IgD-negative memory B cell (primary cell): ENCODE measurements around the gene C14orf180. TPM values are rescaled to one million over a fixed set of nuclear protein-coding genes. Genes with fewer than 3 reads are reported as not detected.
"Not testable (repeated sequence)": the region's sequence is repeated elsewhere in the genome, so short reads cannot be mapped to it uniquely, and the experiment has no call there.

Experiments used
- H3K27ac Mint-ChIP-seq, 3 donors: one replicate each; pipeline ENCODE4 v1.8.0; 2020 to 2022; ENCODE audit warnings: mild to moderate bottlenecking in 3 of 3, mixed read lengths in 3 of 3, moderate library complexity in 1 of 3
- H3K27me3 Mint-ChIP-seq: one replicate; pipeline ENCODE4 v1.8.0; 2021; ENCODE audit warnings: mixed read lengths
- H3K36me3 Mint-ChIP-seq: one replicate; pipeline ENCODE4 v1.8.0; 2020; ENCODE audit warnings: mild to moderate bottlenecking, mixed read lengths
- H3K4me1 Mint-ChIP-seq, 3 donors: one replicate each; pipeline ENCODE4 v1.8.0; 2020 to 2022; ENCODE audit warnings: mixed read lengths in 3 of 3, mild to moderate bottlenecking in 1 of 3
- H3K4me3 Mint-ChIP-seq, 4 donors: one replicate each; pipeline ENCODE4 v1.8.0; 2020 to 2022; ENCODE audit warnings: mild to moderate bottlenecking in 4 of 4, mixed read lengths in 4 of 4, moderate library complexity in 3 of 4
- H3K9me3 Mint-ChIP-seq, 3 donors: one replicate each; pipeline ENCODE4 v1.8.0; 2020 to 2021; ENCODE audit warnings: mixed read lengths in 3 of 3, mild to moderate bottlenecking in 1 of 3
- polyA plus RNA-seq: library from polyadenylated mRNA; unstranded; fragments of 300-500 nt; fragmentation: Illumina TruSeq; gene quantifications from one replicate; pipeline ENCODE4 v1.2.3, GENCODE V29; 2021

The C14orf180 gene
- polyA plus RNA-seq, 1 donor from 2014 or later = not detected

- Mint-ChIP-seq H3K9me3 (no peaks in the 10 kb centered on the region), H3K4me1 (peaks cover 0 to 2% (median 0%) of the 10 kb centered on the region in 3 donors)
These were observed 2.6 kb upstream of the C14orf180 start for GRCh38 chr14:104576970-104577332.

DNA sequence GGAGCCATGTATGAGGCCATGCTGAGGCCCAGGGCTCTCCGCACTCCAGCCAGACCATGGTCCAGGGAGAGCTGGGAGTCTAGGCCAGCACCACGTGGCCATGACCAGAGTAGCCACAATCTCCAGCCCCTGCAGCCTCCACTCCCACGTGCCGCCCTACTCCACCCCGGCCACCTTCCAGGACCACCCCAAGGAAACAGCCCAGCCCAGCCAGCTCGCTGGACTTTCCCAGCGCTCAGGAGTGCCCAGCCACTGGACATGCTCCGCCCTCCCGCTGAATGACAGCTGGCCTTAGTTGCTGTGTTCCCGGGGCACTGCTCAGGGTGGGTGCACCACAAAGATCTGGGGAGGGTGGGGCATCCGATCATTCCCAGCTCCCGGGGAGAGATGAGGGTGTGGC lies 2.1 kb upstream of the C14orf180 start:
- Mint-ChIP-seq H3K4me1 (peaks cover 0 to 2% (median 0%) of the 10 kb centered on the region in 3 donors), H3K9me3 (no peaks in the 10 kb centered on the region), H3K36me3 (no peaks in the 10 kb centered on the region), H3K27ac (no peak overlapping the region), H3K4me3 (no peak overlapping the region), H3K27me3 (peaks cover 2% of the 10 kb centered on the region)

More at GRCh38 chr14:104576970-104577332, 2.6 kb upstream of the C14orf180 start:
- Mint-ChIP-seq H3K4me3 (no peak overlapping the region), H3K27me3 (peaks cover 2% of the 10 kb centered on the region), H3K36me3 (no peaks in the 10 kb centered on the region), H3K27ac (no peak overlapping the region)

GRCh38 chr14:104577847-104578301 lies 1.7 kb upstream of the C14orf180 start:
- no peak overlapping the region for H3K4me3 Mint-ChIP-seq
- no peaks in the 10 kb centered on the region for H3K36me3 Mint-ChIP-seq
- H3K27ac Mint-ChIP-seq = no peak overlapping the region
- peaks cover 4% of the 10 kb centered on the region for H3K27me3 Mint-ChIP-seq
- no peaks in the 10 kb centered on the region for H3K4me1 Mint-ChIP-seq
- H3K9me3 Mint-ChIP-seq = no peaks in the 10 kb centered on the region

GRCh38 chr14:104578321-104578720 lies 1.2 kb upstream of the C14orf180 start:
- H3K9me3 Mint-ChIP-seq = no peaks in the 10 kb centered on the region
- no peak overlapping the region for H3K27ac Mint-ChIP-seq
- H3K4me3 Mint-ChIP-seq = no peak overlapping the region
- no peaks in the 10 kb centered on the region for H3K4me1 Mint-ChIP-seq
- H3K27me3 Mint-ChIP-seq = peaks cover 4% of the 10 kb centered on the region
- H3K36me3 Mint-ChIP-seq = no peaks in the 10 kb centered on the region

DNA sequence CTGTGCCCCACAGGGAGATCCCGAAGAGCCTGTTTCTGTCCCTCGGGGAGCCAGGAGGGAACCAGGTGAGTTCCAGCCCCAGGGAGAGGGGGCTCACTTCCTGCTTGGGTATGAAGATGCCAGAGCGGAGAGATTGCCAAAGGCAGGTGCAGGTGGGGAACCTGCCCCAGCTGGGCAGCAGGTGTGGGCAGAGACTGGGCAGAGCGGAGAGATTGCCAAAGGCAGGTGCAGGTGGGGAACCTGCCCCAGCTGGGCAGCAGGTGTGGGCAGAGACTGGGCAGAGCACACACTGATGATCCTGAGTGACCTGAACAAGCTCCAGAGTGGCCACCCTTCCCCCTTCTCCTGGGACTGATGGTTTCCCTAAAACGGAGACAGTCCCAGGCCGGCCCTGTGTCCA lies 375 bp downstream of the C14orf180 start:
- not testable (repeated sequence) for H3K4me3 Mint-ChIP-seq, H3K27ac Mint-ChIP-seq, H3K27me3 Mint-ChIP-seq, H3K9me3 Mint-ChIP-seq, H3K36me3 Mint-ChIP-seq, H3K4me1 Mint-ChIP-seq

DNA sequence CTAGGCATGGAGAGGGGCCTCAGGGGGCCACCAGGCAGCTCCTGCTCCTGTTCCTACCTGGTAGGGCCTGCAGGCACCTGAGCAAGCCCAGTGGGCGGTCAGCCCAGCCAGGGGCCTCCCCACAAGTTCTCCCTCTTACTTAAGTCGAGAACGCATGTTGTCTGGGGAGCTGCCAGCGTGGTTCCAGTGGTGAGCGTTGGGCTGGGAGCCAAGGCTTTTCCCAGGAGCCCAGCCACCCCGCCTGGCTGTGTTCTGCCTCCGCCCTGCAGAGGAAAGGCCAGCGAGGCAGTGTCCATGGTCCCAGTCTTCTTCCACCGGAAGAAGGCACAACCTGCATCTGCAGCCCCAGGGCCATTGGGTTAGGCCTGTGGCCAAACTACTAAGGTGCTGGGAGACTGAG lies 1.4 kb downstream of the C14orf180 start:
- peaks cover 2% of the 10 kb centered on the region for H3K36me3 Mint-ChIP-seq
- H3K4me3 Mint-ChIP-seq = no peak overlapping the region
- H3K27ac Mint-ChIP-seq = no peak overlapping the region
- H3K27me3 Mint-ChIP-seq = peaks cover 4% of the 10 kb centered on the region
- H3K9me3 Mint-ChIP-seq = peaks cover 0 to 3% (median 0%) of the 10 kb centered on the region in 3 donors
- H3K4me1 Mint-ChIP-seq = peaks cover 0 to 2% (median 2%) of the 10 kb centered on the region in 3 donors

DNA sequence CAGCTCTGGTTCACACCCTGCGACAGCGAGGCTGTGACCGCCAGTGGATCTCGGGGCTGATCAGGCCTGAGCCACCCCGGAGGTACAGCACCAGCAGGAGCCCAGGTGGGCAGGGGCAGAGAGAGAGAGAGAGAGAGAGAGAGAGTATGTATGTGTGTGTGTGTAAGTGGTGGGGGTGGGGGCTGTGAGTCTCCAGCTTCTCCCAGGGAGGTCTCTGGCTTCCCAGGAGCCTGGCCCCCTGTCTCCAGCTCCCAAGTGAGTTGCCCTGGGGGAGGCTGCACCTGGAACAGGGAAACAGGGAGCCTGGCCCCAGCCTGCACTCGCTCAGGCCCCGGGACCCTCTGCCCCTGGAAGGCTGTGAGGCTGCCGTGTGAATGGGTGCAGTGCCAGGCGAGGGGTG lies 2.0 kb downstream of the C14orf180 start:
- peaks cover 0 to 3% (median 0%) of the 10 kb centered on the region in 3 donors for H3K9me3 Mint-ChIP-seq
- peaks cover 0 to 2% (median 2%) of the 10 kb centered on the region in 3 donors for H3K4me1 Mint-ChIP-seq
- H3K4me3 Mint-ChIP-seq = no peak overlapping the region
- H3K27ac Mint-ChIP-seq = no peak overlapping the region
- peaks cover 2% of the 10 kb centered on the region for H3K36me3 Mint-ChIP-seq
- peaks cover 4% of the 10 kb centered on the region for H3K27me3 Mint-ChIP-seq

- H3K36me3 Mint-ChIP-seq = peaks cover 2% of the 10 kb centered on the region
- H3K4me1 Mint-ChIP-seq = peaks cover 0 to 2% (median 2%) of the 10 kb centered on the region in 3 donors
- H3K27me3 Mint-ChIP-seq = peaks cover 4% of the 10 kb centered on the region
- no peak overlapping the region for H3K4me3 Mint-ChIP-seq
- no peak overlapping the region for H3K27ac Mint-ChIP-seq
- H3K9me3 Mint-ChIP-seq = peaks cover 0 to 3% (median 0%) of the 10 kb centered on the region in 3 donors
These were observed 2.4 kb downstream of the C14orf180 start for GRCh38 chr14:104582005-104582404.

DNA sequence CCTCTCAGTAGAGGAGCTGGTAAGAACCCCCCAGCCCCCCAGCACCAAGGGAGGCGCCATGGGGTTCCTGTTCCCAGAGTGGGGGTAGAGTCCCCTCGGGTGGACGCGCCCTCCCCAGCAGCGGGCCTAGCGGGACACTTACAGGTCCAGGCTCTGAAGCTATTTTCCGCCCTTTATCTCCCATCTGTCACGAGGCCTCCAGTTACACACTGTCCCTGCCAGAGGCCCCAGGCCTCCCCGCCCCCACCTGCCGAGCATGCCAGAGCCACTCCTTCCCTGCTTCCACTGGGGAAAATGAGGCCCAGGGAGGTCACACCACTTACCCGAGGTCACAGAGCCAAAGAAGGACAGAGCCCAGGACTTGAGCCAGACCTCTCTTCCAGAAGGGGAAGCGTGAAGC lies 3.1 kb downstream of the C14orf180 start:
- H3K4me3 Mint-ChIP-seq = no peak overlapping the region
- H3K9me3 Mint-ChIP-seq = peaks cover 0 to 3% (median 0%) of the 10 kb centered on the region in 3 donors
- H3K36me3 Mint-ChIP-seq = peaks cover 2% of the 10 kb centered on the region
- peaks cover 0 to 2% (median 2%) of the 10 kb centered on the region in 3 donors for H3K4me1 Mint-ChIP-seq
- H3K27ac Mint-ChIP-seq = no peak overlapping the region
- peaks cover 5% of the 10 kb centered on the region for H3K27me3 Mint-ChIP-seq

GRCh38 chr14:104583424-104584306 lies 4.1 kb downstream of the C14orf180 start:
- Mint-ChIP-seq H3K4me1 (peaks cover 0 to 2% (median 2%) of the 10 kb centered on the region in 3 donors), H3K27ac (no peak overlapping the region), H3K27me3 (peaks cover 5% of the 10 kb centered on the region), H3K9me3 (peaks cover 0 to 3% (median 0%) of the 10 kb centered on the region in 3 donors), H3K4me3 (no peak overlapping the region), H3K36me3 (peaks cover 2% of the 10 kb centered on the region)

DNA sequence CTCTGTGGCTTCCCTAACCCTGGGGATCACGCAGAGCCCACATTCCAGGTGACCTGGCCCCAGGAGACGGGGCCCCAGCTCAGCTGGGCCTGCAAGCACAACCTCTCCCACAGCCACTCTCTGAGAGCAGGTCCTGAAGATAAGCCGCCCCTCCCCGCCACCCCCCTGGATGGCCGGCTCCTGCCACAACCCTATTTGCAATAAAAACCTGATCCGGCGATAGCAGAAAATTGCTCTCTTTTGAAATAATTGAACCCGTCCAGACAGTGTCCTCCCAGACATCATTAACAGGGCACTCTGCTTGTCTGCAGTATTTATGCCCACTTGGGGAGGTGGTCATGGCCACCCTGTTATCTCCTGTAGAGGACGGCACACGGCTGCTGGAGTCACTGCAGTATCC lies 5.0 kb downstream of the C14orf180 start:
- peaks cover 0 to 3% (median 0%) of the 10 kb centered on the region in 3 donors for H3K9me3 Mint-ChIP-seq
- no peak overlapping the region for H3K4me3 Mint-ChIP-seq
- H3K36me3 Mint-ChIP-seq = peaks cover 2% of the 10 kb centered on the region
- peaks cover 3% of the 10 kb centered on the region for H3K27me3 Mint-ChIP-seq
- peaks cover 0 to 2% (median 2%) of the 10 kb centered on the region in 3 donors for H3K4me1 Mint-ChIP-seq
- H3K27ac Mint-ChIP-seq = no peak overlapping the region

DNA sequence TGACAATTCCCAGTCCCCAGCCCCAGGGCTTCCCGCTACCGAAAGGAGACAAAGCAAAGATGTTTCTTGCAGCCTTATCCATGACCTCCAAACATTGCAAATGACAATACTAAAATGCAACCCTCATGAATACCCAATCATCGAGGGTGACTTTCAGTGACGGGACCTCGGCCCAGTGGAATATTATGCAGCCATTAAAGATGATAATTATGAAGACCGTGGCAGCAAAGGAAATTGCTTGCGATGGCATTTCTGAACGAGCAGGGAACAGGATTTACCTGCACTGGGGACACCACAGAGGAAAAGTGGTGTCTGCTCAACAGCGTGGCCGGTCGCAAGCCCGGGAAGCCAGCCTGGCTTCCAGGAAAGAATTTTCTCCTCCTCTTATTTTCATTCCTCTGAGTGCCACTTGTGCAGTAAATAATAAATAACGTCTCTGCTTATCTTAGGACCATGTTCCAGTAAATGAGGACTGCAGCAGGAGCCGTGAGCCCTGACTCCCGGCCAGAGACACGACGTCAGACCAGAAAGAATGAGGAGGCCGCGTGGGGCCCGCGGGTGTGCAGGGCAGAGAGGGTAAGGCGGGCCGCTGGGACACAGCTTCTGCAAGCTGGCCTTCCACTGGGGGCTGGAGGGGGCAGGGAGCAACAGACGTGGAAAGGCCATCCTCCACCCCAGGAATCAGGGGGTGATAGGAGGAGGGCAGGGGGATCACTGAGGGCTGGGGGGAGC lies 6.6 kb downstream of the C14orf180 start:
- no peak overlapping the region for H3K4me3 Mint-ChIP-seq
- peaks cover 3% of the 10 kb centered on the region for H3K27me3 Mint-ChIP-seq
- peaks cover 0 to 3% (median 0%) of the 10 kb centered on the region in 3 donors for H3K9me3 Mint-ChIP-seq
- no peak overlapping the region for H3K27ac Mint-ChIP-seq
- H3K36me3 Mint-ChIP-seq = peaks cover 2% of the 10 kb centered on the region
- H3K4me1 Mint-ChIP-seq = peaks cover 0 to 4% (median 2%) of the 10 kb centered on the region in 3 donors

DNA sequence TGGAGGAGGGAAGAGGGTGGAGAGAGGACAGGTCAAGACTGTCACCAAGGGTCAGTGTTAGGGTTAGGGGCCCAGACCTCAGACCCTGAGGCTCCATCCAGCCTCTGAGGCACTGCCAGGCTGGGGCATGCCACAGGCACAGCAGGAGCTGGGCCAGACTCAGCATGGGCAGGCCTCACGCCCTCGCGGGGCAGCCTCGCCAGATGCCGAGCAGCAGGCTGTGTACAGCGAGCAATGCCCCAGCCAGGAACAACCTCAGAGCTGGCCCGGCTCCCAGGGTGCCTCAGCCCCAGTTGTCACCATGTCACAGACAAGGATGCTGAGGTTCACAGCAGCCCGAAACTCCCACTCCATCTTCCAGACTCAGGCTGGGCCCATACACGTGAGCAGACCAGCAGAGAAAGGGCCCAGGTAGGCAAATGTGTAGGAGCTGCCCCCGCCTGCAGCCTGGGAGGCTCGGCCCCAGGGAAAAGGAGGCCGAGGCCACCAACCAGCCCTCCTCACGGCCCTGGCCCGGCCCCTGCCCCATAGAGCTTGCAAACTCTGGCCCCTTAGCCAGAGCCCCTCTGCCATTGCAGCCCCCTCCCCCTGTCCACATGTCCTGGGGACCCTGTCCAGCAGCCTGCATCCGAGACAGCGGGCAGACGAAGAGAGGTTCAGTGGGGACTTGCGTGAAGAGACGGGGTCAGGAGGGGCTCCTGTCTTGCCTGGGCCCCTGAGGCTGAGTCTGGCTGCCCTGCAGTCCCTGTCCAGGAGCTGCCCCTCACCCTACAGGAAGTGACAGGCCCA lies 7.5 kb downstream of the C14orf180 start:
- H3K9me3 Mint-ChIP-seq = peaks cover 0 to 3% (median 0%) of the 10 kb centered on the region in 3 donors
- no peak overlapping the region for H3K27ac Mint-ChIP-seq
- no peak overlapping the region for H3K4me3 Mint-ChIP-seq
- H3K27me3 Mint-ChIP-seq = peaks cover 3% of the 10 kb centered on the region
- peaks cover 2% of the 10 kb centered on the region for H3K36me3 Mint-ChIP-seq
- H3K4me1 Mint-ChIP-seq = peaks cover 0 to 4% (median 2%) of the 10 kb centered on the region in 3 donors

DNA sequence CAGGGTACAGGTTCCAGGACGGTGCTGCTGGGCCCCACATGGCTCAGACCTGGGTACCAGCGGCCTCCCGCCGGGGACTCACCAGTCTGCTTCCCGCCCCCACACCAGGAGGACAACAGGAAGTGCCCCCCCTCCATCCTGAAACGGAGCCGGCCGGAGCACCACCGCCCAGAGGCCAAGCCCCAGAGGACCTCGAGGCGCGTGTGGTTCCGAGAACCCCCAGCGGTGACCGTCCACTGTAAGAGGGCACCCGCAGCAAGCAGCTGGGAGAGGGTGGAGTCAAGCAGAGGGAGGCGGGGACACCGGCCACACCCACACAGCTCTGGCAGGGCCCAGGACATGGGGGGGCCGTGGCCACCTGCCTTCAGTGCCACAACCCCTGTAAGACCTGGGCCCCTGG lies 8.1 kb downstream of the C14orf180 start:
- H3K9me3 Mint-ChIP-seq = peaks cover 0 to 3% (median 0%) of the 10 kb centered on the region in 3 donors
- no peak overlapping the region for H3K27ac Mint-ChIP-seq
- peaks cover 2% of the 10 kb centered on the region for H3K36me3 Mint-ChIP-seq
- H3K27me3 Mint-ChIP-seq = peaks cover 3% of the 10 kb centered on the region
- no peak overlapping the region for H3K4me3 Mint-ChIP-seq
- H3K4me1 Mint-ChIP-seq = peaks cover 0 to 5% (median 2%) of the 10 kb centered on the region in 3 donors
